Glomerular endothelial cell (primary cell): ENCODE data around the gene MED6. TPM values are rescaled to one million over a fixed set of nuclear protein-coding genes. Genes with fewer than 3 reads are reported as not detected.

Source experiments
- DNase-seq: peaks from one replicate; pipeline ENCODE4 v3.0.0-alpha.2; 2011; ENCODE audit warnings: low read depth, low spot score; ENCODE audit errors: extremely low read depth
- total RNA-seq: library from RNA; depleted of rRNA; stranded (reverse); fragments of >200 nt; gene quantifications from 2 replicates; pipeline ENCODE4 v1.2.3, GENCODE V29; 2015

Gene MED6, protein sequence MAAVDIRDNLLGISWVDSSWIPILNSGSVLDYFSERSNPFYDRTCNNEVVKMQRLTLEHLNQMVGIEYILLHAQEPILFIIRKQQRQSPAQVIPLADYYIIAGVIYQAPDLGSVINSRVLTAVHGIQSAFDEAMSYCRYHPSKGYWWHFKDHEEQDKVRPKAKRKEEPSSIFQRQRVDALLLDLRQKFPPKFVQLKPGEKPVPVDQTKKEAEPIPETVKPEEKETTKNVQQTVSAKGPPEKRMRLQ
- total RNA-seq, result 24.0 and 26.8 TPM in 2 replicates

DNA sequence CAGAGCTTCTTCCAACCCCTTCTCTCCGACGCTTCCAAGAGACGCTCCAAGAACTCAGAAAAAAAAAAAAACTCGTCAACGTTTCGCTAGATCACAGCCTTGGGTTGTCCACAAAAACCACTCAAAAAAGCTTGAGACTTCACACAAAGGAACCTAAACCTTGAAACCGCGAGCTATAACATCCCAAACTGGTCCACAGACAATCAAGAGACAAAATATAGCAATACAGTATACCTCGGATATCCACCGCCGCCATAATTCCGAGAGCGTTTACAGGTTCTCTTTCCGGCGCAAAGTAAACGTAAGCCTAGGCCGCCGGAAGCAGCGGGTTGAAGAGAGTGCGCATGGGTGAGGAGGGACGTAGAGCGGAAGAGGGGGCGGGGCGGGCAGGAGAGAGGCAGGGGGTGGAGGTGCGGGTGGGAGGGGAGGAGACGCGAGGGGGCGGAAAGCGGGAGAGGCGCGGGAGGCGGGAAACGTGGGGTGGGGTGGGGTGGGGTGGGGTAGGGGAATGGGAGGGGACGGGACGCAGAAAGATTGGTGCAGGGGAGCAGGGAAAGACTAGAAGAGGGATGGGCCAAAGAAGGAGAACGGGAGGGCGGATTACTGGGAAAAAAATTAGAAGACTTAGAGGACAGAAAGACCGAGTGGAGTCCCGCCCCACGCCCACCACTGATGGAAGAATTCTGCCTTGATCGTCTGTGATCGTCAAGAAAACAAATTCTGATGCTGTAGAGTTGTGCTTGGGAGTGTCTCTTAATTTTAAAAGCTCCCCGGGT, at the start of gene MED6:
MED6 (minus strand) TSS at position 274 of the 776 bp plus-strand sequence; CDS start at position 256, 18 bp downstream.
- peak; percentile 45 for DNase-seq

DNA sequence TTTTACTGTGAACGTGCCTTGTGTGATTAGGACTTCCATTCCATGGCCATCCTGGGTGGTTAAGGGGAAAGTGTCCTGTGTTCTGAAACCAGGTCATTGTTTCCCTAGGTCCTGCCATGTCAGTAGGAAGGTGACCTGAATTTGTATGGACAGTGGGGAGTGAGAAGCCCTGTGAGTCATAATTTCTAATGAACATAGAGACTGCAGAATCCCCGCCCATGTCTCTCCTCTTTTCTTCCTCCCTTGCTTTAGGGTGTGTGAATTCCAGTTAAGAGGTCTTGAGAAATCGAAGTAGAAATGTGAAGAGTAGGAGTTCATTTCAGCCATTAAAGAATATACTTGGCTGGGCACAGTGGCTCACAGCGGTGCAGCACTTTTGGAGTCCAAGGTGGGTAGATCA, 49.3 kb upstream of the MED6 start:
- no peak for DNase-seq

DNA sequence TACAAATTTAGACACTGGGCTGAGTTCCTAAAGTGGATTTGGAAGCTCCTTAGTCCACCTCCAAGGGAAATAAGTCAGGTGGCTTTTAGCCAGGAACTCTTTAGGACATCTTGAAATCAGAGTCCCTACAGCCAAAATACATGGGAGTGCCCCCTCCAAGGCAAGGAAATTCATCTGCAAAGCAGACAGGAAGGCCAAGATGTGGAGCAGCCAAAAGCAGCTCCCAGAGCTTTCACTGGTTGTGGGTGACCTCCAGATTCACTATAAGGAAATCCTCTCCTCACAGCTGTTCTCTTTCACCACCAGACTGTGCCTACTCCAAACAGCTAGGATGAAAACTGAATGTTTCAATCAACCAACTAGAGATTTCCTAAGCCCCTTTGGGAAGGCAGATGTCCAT, 47.9 kb upstream of the MED6 start:
- no peak for DNase-seq

DNA sequence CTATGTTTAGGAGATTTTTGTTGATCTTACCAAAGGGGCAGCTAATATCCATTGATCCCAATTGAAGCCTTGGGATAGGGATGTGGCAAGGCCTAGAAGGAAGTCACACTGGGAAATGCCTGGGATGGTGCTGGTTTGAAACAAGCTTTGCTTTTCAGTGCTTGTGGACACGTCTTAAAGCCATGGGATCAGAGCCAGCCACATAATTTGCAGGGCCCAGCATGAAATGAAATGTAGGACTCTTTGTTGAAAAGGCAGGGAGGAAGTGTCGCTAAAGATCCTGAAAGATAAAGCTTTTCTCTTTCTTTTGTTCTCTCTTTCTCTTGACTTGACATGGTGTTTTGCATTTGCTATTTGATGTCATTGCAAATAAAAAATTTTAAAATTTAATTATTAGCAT, 46.2 kb upstream of the MED6 start:
- DNase-seq, result no peak

DNA sequence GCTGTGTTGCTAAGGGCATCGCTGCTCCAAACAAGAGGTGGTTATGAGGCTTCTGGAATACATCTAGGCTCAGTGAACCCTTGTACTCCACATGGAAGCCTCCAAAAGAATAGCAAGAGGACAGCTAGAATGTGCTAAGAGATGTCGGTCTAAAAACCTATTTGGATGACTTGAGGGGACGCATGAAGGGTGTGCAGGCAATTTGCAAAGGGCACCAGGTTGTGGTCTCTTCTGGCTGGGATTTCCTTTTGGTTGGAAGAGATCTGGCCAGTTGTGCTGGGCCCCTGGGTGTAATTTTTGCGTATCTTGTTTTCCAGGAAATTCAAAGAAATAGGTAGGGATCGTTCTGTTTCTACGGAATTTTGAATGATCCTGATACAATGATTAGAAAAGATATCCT, 45.4 kb upstream of the MED6 start:
- DNase-seq, result no peak

DNA sequence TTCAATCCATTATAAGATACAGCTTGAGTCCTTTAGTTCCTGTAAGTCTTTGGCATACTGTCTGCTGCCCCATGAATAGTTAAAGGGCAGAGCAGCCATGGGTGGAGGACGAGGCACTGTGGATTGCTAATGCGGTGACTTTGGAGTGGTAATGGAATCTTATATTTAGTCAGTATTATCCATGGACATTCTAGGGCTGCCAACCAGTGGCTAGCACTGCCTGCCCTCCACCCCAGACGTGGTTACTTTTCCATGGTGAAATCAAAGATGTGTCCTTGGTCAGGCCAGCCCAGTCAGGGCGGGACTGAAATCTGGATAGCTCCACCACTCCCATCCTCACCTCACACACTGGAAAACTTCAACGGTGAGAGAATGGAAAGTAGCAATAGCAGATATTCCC, 43.5 kb upstream of the MED6 start:
- DNase-seq, result no peak

DNA sequence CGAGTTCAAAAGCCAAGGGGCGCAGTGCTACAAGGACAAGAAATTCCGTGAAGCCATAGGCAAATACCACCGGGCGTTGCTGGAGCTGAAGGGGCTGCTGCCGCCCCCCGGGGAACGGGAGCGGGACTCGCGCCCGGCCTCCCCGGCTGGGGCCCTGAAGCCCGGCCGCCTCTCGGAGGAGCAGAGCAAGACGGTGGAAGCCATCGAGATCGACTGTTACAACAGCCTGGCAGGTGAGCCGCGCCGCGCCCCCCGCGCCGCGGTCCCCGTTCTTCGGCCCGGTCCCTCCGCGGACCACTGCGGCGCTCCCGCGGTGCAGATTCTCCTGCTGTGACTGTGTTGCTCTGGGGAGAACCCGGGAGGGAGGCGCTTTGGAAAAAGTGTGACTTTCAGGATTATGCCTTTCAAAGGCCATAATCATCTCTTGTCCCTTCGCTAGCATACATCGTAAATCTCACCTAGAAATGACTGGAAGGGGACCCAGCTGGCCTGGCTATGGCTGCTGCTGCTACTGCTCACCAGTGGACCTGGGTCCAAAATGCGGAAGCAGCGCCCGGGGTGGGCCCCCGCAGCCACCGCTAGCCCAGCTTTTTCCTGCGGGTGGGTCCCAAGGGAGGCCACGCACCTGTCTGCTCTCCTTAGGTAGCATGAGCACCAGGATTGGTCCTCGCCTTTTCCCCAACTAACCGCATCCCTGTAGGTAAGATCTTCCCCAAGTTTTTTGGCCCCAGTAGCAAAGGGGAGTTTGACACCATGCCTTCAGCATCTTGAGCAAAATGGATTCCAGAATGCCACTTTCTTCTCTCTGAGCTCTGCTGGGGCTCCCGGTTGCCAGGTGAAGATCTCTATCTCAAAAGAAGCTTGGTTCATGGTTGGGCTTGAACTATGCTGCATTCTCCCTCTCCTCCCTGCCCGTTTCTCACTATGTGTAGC, 42.1 kb upstream of the MED6 start:
- DNase-seq, result no peak

DNA sequence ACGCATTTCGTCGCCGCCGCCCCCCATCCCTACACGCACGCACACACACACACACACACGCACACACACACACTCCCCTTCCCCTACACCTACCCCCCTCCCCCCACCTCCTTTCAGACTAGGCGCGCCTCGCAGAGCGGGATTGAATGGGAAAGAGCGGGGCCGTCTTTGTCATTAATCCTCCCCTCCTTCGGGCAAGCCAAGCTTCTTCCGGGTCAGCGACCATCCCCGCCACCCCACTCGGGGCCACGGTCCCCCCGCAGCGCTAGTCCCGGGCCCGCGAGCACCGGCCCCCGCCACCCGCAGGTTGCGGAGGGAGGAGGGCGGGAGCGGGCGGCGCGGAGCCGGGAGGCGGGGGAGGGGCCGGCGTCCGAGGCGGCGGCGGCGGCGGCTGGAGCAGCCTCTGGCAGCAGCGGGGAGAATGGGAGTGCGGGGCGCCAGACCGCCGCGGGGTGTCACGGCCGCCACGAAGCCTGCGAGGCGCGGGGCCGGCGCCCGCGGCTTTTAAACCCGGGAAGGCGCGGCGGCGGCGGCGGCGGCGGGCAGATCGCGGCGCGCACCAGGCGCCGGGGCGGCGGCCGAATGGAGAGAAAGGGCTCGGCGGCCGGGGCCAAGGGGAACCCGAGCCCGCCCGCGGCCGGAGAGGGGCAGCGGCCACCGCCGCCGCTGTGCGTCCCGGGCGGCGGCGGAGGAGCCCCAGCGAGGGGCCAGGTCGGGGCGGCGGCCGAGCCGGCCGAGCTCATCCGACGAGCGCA, 41.3 kb upstream of the MED6 start, which contains the start of gene TTC9:
TTC9 (plus strand) TSS at position 369 of the 755 bp plus-strand sequence; CDS start at position 583, 214 bp downstream.
- DNase-seq, result no peak

DNA sequence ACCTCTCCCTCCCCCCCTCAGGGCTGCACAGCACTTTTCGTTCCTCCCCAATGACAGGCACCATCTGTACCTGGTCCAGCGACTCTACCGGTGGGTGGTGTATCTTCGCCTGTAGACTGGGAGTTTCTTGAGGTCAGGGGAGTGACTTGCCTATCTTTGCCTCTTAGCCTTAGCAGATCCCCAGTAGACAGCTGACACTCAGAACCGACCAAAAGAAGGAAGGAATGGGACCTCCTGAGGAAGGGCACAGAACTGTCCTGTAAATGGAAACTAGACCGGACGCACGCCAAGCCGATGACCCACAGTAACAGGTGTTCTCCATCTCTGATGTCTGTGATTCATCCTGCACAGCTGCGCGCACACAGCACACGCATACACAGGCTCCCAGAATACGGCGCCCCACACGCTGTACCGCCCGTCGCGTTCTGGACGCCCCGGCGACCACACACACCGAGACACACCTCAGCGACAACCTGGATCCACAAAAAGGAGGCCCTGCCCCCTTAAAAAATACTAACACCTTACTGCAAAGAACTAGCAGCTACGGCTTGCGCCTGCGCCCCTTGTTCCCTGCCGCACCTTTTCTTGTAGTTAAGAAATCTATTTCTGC, 40.6 kb upstream of the MED6 start:
- DNase-seq, result no peak

DNA sequence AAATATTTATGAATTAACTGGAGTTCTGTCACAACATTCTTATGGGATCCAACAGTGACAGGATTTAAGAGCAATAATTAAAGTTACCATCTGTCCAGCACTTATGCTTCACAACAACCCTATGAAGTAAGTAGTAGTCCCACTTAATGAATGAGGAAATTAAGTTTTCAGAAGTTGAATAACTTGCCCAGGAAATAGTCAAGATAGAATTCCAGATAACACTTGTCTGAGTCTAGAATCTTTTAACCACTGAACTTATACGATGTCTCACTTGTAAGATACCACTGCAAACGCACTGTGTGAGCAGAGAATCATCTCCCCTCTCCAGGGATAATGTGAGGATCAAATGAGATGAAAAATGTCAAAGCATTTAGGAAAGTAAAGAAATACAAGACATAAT, 38.0 kb upstream of the MED6 start:
- no peak for DNase-seq

DNA sequence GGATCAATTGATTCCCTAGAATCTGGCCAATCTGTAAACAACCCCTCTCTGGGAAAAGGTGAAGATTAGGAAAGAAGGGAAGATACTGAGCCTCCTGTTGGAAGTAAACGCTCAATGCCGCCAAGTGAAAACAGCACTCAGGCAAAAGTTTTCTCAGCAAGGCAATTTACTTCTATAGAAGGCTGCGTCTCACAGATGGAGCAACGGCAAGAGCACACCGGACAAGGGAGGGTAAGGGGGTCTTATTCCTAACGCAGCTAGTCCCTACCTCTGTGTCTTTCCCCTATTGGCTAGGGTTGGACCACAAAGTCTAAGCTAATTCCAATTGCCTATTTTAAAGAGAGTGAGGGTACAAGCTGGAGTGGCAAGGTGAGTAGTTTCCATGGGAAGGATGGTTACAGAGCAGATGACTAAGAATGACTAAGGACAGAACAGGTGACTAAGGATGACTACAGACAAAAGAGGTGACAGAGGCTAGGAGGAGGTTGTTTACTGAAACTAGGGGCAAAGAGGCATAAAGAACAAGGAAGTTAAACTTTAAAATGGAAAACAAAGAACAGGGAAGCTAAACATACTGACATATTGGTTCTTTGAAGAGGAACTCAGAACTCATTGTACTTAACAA, 35.6 kb upstream of the MED6 start:
- DNase-seq, result no peak

DNA sequence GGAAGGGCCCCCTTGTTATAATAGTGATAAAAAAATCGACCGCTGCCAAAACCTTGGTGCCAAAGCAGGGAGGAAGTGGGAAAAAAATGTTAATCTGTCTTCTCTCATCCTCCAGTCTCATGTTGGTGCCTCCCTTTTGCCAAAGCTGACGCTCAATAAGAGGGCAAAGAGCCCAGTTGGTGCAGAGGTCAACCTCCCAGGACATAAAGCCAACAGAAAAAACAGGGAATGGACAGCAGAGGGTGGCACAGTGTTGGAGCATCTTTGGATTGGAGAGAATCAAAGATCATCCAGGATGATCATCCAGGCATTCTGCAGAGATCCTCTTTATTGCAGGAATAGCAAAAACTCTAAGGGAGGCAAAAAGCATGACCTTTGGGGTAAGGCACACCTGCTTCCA, 31.5 kb upstream of the MED6 start:
- DNase-seq, result no peak

DNA sequence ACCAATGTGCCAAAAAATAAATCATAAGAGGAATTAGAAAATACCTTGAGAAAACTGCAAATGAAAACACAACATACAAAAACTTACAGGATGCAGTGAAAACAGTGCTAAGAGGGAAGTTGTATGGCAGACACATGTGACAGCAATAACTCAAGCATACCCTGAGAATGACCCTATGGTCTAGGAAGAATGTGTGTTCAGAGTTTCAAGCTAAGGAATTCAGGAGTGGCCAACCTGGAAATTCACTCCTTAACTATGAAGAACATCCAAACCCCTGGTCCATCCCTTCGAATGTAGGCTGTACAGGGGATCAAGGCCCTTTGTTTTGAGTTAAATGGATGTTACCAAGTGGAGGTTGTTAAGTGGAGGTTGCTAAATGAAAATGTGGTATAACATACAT, 24.5 kb upstream of the MED6 start:
- no peak for DNase-seq

DNA sequence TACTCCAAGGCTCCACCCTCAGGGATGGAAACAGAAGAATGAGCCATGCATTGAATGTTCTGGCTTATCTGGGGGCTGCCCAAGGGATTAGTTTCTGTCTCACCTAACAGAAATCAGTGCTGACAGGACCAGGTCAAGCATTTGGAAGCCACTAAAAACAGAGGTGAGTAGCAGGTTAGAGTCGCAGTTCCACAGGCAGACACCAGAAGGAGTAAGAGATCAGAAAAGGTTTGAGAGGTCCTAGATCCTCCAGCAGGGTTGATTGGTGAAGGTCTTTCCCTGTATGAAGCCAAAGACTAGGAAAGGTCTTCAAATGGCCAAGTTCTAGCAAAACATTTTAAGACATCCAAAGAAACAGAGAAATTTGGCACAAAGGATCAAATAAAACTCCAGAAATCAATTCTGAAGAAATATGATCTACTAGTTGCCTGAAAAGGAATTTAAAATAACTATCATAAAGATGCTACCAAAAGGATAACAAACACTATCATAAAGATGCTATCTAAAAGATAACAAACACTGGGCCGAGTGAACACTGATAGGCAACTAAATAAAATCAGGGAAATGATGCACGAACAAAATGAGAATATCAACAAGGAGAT, 21.8 kb upstream of the MED6 start:
- DNase-seq, result no peak

DNA sequence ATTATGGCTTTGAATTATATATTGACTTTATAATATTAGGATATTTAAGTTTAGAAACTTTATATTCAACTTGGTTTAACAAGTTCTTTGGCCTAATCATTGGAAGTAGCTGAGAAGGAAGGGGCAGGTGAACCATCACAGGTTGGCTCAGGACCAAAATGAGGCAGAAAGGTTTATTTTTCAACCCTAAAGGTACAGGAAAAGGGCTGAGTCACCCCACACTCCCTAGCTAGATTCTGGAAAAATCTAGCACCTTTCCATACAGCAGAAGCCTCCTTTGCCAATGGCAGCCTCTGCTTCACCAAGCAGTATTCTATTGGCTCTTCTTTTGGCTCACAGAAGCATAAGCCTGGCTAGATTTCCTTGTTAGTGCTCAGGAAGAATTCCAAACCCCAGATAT, 19.3 kb upstream of the MED6 start:
- no peak for DNase-seq

DNA sequence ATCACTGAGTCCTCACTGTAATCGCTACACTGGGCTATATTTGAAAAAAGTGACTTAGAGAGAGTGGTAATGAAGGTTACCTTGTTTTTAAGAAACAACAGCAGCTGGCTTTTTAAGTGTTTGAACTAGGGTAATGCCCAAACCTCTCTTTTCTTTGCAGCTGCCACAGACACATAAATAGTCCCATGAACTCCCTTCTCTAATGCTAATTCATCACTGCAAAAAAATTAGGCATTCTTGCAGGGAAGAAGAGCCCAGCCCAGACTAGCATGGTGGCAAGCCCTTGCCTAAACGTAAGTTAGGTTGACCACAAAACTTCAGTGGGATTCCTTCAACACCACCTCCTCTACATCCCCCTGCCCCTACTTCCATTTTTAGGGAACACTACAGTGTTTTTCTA, 17.9 kb upstream of the MED6 start:
- DNase-seq, result no peak

DNA sequence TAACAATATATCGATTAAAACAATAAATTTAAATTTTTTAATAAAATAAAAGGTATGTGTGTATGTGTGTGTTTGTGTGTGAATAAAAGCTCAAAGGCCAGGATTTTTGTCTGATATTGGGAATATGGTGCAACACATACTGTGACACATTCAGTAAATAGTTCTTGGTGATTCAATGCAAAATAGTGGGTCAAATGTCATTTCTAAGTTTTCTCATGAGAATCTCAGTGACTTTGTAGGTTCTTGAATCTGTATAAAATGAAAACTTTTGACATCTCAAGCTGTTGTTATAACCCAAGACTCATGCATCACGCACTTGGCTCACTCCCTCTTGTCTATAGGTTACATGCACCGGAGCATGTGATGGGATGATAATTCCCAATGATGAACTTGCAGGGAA, 16.2 kb upstream of the MED6 start:
- no peak for DNase-seq

DNA sequence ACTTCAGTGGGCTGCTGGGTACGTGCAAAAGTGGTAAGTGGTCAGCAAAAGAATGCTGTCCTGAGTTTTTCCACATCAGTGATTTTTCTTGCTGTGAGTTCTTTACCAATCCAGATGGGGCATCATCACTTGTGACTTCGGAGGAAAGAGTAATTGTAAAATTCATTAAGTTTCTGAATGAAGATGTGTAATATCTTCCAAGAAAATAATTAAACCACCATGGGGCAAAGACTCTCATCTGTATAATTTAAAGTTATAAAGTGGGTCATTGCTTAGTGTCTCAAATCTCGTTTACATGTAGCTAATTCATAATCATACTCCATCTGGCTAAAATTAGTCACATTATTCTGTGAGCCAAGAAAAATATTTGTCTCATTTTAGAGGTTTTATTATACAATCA, 10.8 kb upstream of the MED6 start:
- DNase-seq, result no peak

DNA sequence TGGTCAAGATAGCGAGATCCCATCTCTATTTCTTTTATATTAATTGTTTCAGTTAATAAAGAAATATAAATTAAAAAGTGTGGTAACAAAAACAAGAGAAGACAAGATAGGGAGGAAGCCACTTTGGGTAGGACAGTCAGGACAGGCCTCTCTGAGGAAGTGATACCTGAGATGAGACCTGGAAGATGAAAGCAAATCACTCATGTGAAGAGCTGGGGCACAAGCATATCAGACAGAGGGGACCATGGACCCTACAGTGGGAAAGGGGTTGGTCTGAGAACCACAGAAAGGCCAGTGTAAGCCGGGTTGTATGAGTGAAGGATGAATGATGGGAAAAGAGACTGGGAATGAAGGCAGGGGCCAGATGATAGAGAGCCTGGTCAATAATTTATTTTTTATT, 1.8 kb upstream of the MED6 start:
- no peak for DNase-seq
